GM12878 (cell line): Measurements from ENCODE around the gene JPH4. TPM values are rescaled to one million over a fixed set of nuclear protein-coding genes. Genes with fewer than 3 reads are reported as not detected.

ENCODE experiments used
- ATAC-seq: fragments of 200-7000 bp; cut with Tn5 transposase; 3 replicates; pipeline ENCODE4 v1.9.1; 2020; ENCODE audit warnings: mild to moderate bottlenecking, moderate library complexity
- BruUV-seq: library from RNA; stranded (reverse); fragments of 400-500 nt; replicated peaks from 2 replicates; lab custom pipeline; 2021; lab: Mats Ljungman, UMichigan
- CTCF ChIA-PET: fragments of 300-600 bp; sonication (Branson Sonifier 250); formaldehyde crosslinking; extraction: SDS; loops from one replicate; lab custom pipeline; 2021; ENCODE audit warnings: inconsistent platforms; lab: Yijun Ruan, JAX
- POLR2A ChIA-PET: fragments of 350-600 bp; formaldehyde crosslinking; extraction: SDS; loops from one replicate; lab custom pipeline; 2021; ENCODE audit warnings: inconsistent platforms; lab: Charles Lee
- RAD21 ChIA-PET: fragments of 300-600 bp; sonication (Branson Sonifier 250); formaldehyde crosslinking; loops from one replicate; lab custom pipeline; 2023; ENCODE audit warnings: antibody characterized with exemption; ENCODE audit not compliant: unreplicated experiment; lab: Charles Lee
- SMC1A ChIA-PET: fragments of 300-600 bp; sonication (Branson Sonifier 250); formaldehyde crosslinking; loops from one replicate; lab custom pipeline; 2023; ENCODE audit not compliant: unreplicated experiment, uncharacterized antibody; lab: Charles Lee
- DNase-seq: peaks from one replicate; pipeline ENCODE4 v3.0.0-alpha.2; 2011; ENCODE audit warnings: low read depth, low spot score
- FAIRE-seq: peaks from 3 replicates; lab custom pipeline; 2011; peaks lifted over from hg19 to GRCh38; lab: Jason Lieb, UNC
- H2AFZ ChIP-seq: 2 replicates; pipeline ENCODE4 v1.6.0; 2011; ENCODE audit warnings: low read depth, low read length, control low read depth; ENCODE audit not compliant: control insufficient read depth
- H3K27ac ChIP-seq: 2 replicates; pipeline ENCODE4 v1.5.1; 2011; ENCODE audit warnings: control low read depth; ENCODE audit not compliant: control insufficient read depth, insufficient read depth
- H3K27me3 ChIP-seq, 2 experiments: replicated peaks in 1 of 2; 2 replicates each; pipeline versions ENCODE4 v1.6.0 to v1.6.1; 2011; ENCODE audit warnings: low read length in 1 of 2; ENCODE audit not compliant: control insufficient read depth in 2 of 2, insufficient read depth in 2 of 2
- H3K36me3 ChIP-seq, 2 experiments: 2 replicates each; pipeline ENCODE4 v1.5.1; 2011; ENCODE audit warnings: low read length in 1 of 2; ENCODE audit not compliant: control insufficient read depth in 2 of 2, insufficient read depth in 2 of 2
- H3K4me1 ChIP-seq: 2 replicates; pipeline ENCODE4 v1.6.1; 2011; ENCODE audit warnings: mild to moderate bottlenecking, low read length, moderate library complexity, mixed read lengths; ENCODE audit not compliant: control insufficient read depth, insufficient read depth
- H3K4me2 ChIP-seq: 2 replicates; pipeline ENCODE4 v1.6.0; 2011; ENCODE audit warnings: control low read depth; ENCODE audit not compliant: control insufficient read depth, insufficient read depth
- H3K4me3 ChIP-seq: fragments of 200-600 bp; sonication (generic); 2 replicates; pipeline ENCODE4 v1.5.1; 2016
- H3K79me2 ChIP-seq: 2 replicates; pipeline ENCODE4 v1.6.0; 2011; ENCODE audit warnings: low read length; ENCODE audit not compliant: control insufficient read depth, insufficient read depth
- H3K9ac ChIP-seq: 2 replicates; pipeline ENCODE4 v1.8.0; 2011; ENCODE audit warnings: low read length, control low read depth, mixed read lengths; ENCODE audit not compliant: control insufficient read depth, insufficient read depth
- H3K9me3 ChIP-seq: replicated peaks from 3 replicates; pipeline ENCODE4 v1.5.1; 2011; ENCODE audit warnings: mild to moderate bottlenecking, low read length; ENCODE audit not compliant: control insufficient read depth, insufficient read depth
- H4K20me1 ChIP-seq: 2 replicates; pipeline ENCODE4 v1.6.0; 2011; ENCODE audit not compliant: control insufficient read depth, insufficient read depth
- CREB1 ChIP-seq: IDR thresholded peaks from 2 replicates; pipeline ENCODE4 v1.6.1; 2012; ENCODE audit warnings: low read depth, mild to moderate bottlenecking, inconsistent platforms
- HDAC6 ChIP-seq: fragments of 200-600 bp; sonication (generic); IDR thresholded peaks from one replicate; pipeline ENCODE4 v1.8.0; 2017; ENCODE audit warnings: antibody characterized with exemption; ENCODE audit not compliant: unreplicated experiment
- KDM1A ChIP-seq: fragments of 200-600 bp; sonication (generic); IDR thresholded peaks from 2 replicates; pipeline ENCODE4 v1.6.1; 2016; ENCODE audit warnings: borderline replicate concordance
- POLR2AphosphoS2 ChIP-seq: IDR thresholded peaks from 2 replicates; pipeline ENCODE4 v1.6.1; 2011; ENCODE audit warnings: low read depth, mild to moderate bottlenecking, low read length, improper control_type of control experiment, moderate library complexity
- TAF1 ChIP-seq: IDR thresholded peaks from 2 replicates; pipeline ENCODE4 v1.6.1; 2011; ENCODE audit warnings: mild to moderate bottlenecking, low read depth, low read length, borderline replicate concordance
- TBL1XR1 ChIP-seq: IDR thresholded peaks from 2 replicates; pipeline ENCODE4 v1.6.1; 2012; ENCODE audit warnings: low read depth, low read length, improper control_type of control experiment
- TCF7 ChIP-seq: IDR thresholded peaks from 2 replicates; pipeline ENCODE4 v1.6.1; 2014; ENCODE audit warnings: antibody characterized with exemption, borderline replicate concordance
- WGBS: methylation state at CpG from one replicate; pipeline ENCODE4 v1.1.6; 2016; ENCODE audit warnings: low lambda C conversion rate; ENCODE audit not compliant: insufficient replicate concordance, insufficient coverage; ENCODE audit errors: missing lambda C conversion rate; 5-methylcytosine and 5-hydroxymethylcytosine counted together
- in situ Hi-C: fragments of 300-500 bp; cut with MboI; formaldehyde crosslinking; loops from 9 replicates; pipeline ENCODE4 v1.14.3; 2018; ENCODE audit warnings: mixed read lengths
- intact Hi-C: fragments of 100-400 bp; cut with micrococcal nuclease; formaldehyde crosslinking; loops from one replicate; pipeline ENCODE4 v1.14.2; 2022; ENCODE audit not compliant: unreplicated experiment
- polyA plus RNA-seq, 11 experiments: library from polyadenylated mRNA; depleted of rRNA in 4 of 11; unstranded in 6 of 11; stranded (reverse) in 5 of 11; fragments of >200 nt; fragmentation: Nextera tagmentation in 4 of 11; fragmentation: Illumina TruSeq in 1 of 11; extraction: Ambion mirVana in 4 of 11; extraction: Trizol in 1 of 11; gene quantifications; 1 replicate in 1 of 11; 2 replicates in 10 of 11; pipeline versions ENCODE4 v1.2.1 to v1.2.3, GENCODE V29; 2011 to 2016; ENCODE audit warnings: inconsistent platforms in 2 of 11, missing spikeins in 2 of 11, low read depth in 1 of 11
- total RNA-seq, 4 experiments: library from RNA; depleted of rRNA in 3 of 4; stranded (reverse); fragments of >200 nt in 3 of 4; fragmentation: Illumina TruSeq in 1 of 4; extraction: Trizol in 1 of 4; gene quantifications; 2 replicates each; pipeline versions ENCODE4 v1.2.1 to v1.2.3, GENCODE V29; 2013 to 2021

JPH4 gene
- total and polyA plus RNA-seq, 10 of the 15 experiments (the other 5 are each of a cell fraction or from before 2014, with no cell fraction given), result 0.48 to 10.3 (median 3.8) TPM

DNA sequence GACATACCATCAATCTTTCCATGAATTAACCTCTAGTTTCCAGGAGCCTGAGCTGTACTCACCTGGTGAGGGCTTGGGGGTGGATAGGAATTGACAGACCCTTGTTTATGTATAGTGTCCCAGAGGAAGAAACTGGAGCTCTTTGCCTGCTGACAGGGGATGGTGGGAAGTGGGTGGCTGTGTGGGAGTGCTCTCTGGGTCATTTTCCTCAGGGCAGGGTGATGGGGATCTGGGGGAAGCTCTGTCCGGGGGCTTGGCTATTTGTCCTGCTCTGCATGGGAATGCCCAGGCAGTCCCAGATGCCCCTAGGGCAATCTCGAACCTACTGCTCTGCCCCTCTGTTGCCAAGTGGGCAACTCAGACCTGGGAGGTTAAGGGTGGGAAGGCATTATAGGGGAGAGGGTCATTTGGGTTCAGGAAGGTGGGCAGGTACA is 35.8 kb upstream of the JPH4 start:
- TF ChIP-seq TAF1 (no peak), HDAC6 (no peak), KDM1A (no peak)
- RAD21 ChIA-PET, result no interaction called here
- DNase-seq (no peak), ATAC-seq (no peak), FAIRE-seq (no peak)
- Histone ChIP-seq H3K4me1 (no peaks in the 10 kb centered on the region), H4K20me1 (no peaks in the 10 kb centered on the region), H3K79me2 (no peaks in the 10 kb centered on the region), H3K4me2 (no peak overlapping the region), H3K27me3 (no peaks in the 10 kb centered on the region), H3K27ac (no peak overlapping the region), H3K36me3 (no peaks in the 10 kb centered on the region), H3K4me3 (no peak overlapping the region), H2AFZ (no peak overlapping the region), H3K9ac (no peak overlapping the region; the same call in 1 of the 2 replicates), H3K9me3 (peaks cover 3% of the 10 kb centered on the region; the same call in 2 of the 3 replicates)
- CTCF ChIA-PET, result interaction anchor here (2.4 to 6.3 kb wide), 2 partner anchors 18 to 26 kb away, joined by 10 to 67 read pairs; no protein-coding TSS in a partner anchor
- no TSS peak for BruUV-seq
- SMC1A ChIA-PET, result interaction anchor here (3.2 kb wide), 1 partner anchor 17 kb away, joined by 22 read pairs; no protein-coding TSS in a partner anchor
- intact Hi-C loops, result no loop called here
- POLR2A ChIA-PET, result no interaction called here
- in situ Hi-C loops, result no loop called here
- 50% methylated on average over 2 of the region's 2 CpGs for WGBS

GRCh38 chr14:23613242-23614070 is 34.9 kb upstream of the JPH4 start:
- DNase-seq (no peak), FAIRE-seq (no peak)

More at GRCh38 chr14:23613242-23614070, 34.9 kb upstream of the JPH4 start:
- Histone ChIP-seq H3K4me1 (no peaks in the 10 kb centered on the region), H3K79me2 (no peaks in the 10 kb centered on the region), H3K9ac (no peak overlapping the region), H4K20me1 (no peaks in the 10 kb centered on the region), H3K4me3 (no peak overlapping the region), H3K4me2 (no peak overlapping the region), H3K27me3 (no peaks in the 10 kb centered on the region), H2AFZ (no peak overlapping the region), H3K36me3 (no peaks in the 10 kb centered on the region), H3K27ac (no peak overlapping the region), H3K9me3 (peaks cover 3% of the 10 kb centered on the region; the same call in 2 of the 3 replicates)
- no TSS peak for BruUV-seq
- TF ChIP-seq TCF7 (0 out of 2 replicates have a peak, but pooled peaks have one; percentile 33), TBL1XR1 (no peak), CREB1 (no peak), POLR2AphosphoS2 (no peak)
- in situ Hi-C loops, result no loop called here
- WGBS, result 41% methylated on average over 6 of the region's 6 CpGs
- ChIA-PET CTCF (interaction anchor here (0.7 to 6.3 kb wide), 4 partner anchors 19 to 470 kb away, joined by 3 to 67 read pairs (median 8); no protein-coding TSS in a partner anchor), POLR2A (no interaction called here), RAD21 (interaction anchor here (1.0 kb wide), 1 partner anchor 19 kb away, joined by 3 read pairs; no protein-coding TSS in a partner anchor), SMC1A (interaction anchor here (0.5 to 3.2 kb wide), 3 partner anchors 18 to 828 kb away, joined by 3 to 22 read pairs (median 5); no protein-coding TSS in a partner anchor)
- intact Hi-C loops, result no loop called here
- ATAC-seq, result no peak; the same call in 2 of the 3 replicates
